GM19035 (cell line): ENCODE results near the gene MYOG.

Source experiments
- ATAC-seq: cut with Tn5 transposase; IDR thresholded peaks from one replicate; pipeline ENCODE4 v1.9.1; 2021; ENCODE audit not compliant: unreplicated experiment

Gene MYOG

GRCh38 chr1:203072911-203073310 lies 12.9 kb downstream of the MYOG start:
- ATAC-seq: no peak

- ATAC-seq: no peak
These were observed 13.7 kb downstream of the MYOG start for GRCh38 chr1:203072002-203072602.

GRCh38 chr1:203069030-203069747 lies 16.6 kb downstream of the MYOG start:
- ATAC-seq: no peak

GRCh38 chr1:203066965-203067364 lies 18.8 kb downstream of the MYOG start:
- no peak for ATAC-seq

GRCh38 chr1:203065986-203066385 lies 19.8 kb downstream of the MYOG start:
- no peak for ATAC-seq

- ATAC-seq: no peak
These were observed 20.6 kb downstream of the MYOG start for GRCh38 chr1:203065191-203065590.

- no peak for ATAC-seq
These were observed 22.5 kb downstream of the MYOG start for GRCh38 chr1:203063287-203063686.

- ATAC-seq: no peak
These were observed 25.7 kb downstream of the MYOG start for GRCh38 chr1:203060115-203060514.

GRCh38 chr1:203059485-203059884 lies 26.3 kb downstream of the MYOG start:
- ATAC-seq: no peak

GRCh38 chr1:203058676-203058935 lies 27.2 kb downstream of the MYOG start:
- ATAC-seq: no peak

- no peak for ATAC-seq
These were observed 27.7 kb downstream of the MYOG start for GRCh38 chr1:203057911-203058675.

GRCh38 chr1:203056516-203056915 lies 29.3 kb downstream of the MYOG start:
- no peak for ATAC-seq

- no peak for ATAC-seq
These were observed 29.8 kb downstream of the MYOG start for GRCh38 chr1:203056012-203056411.

GRCh38 chr1:203055161-203055799 lies 30.5 kb downstream of the MYOG start:
- no peak for ATAC-seq

- ATAC-seq: no peak
These were observed 31.2 kb downstream of the MYOG start for GRCh38 chr1:203054642-203055041.

- no peak for ATAC-seq
These were observed 31.6 kb downstream of the MYOG start for GRCh38 chr1:203054184-203054583.

- ATAC-seq: no peak
These were observed 33.2 kb downstream of the MYOG start for GRCh38 chr1:203052601-203053000.

- ATAC-seq: no peak
These were observed 33.9 kb downstream of the MYOG start for GRCh38 chr1:203051841-203052324.

- no peak for ATAC-seq
These were observed 35.0 kb downstream of the MYOG start for GRCh38 chr1:203050826-203051225.

- ATAC-seq: no peak
These were observed 36.1 kb downstream of the MYOG start for GRCh38 chr1:203049576-203050180.

- ATAC-seq: no peak
These were observed 36.7 kb downstream of the MYOG start for GRCh38 chr1:203049077-203049476.
